ENCODE measurements around the gene NEK9.

Gene NEK9

GRCh38 chr14:75050852-75051555 lies 75.8 kb downstream of the NEK9 start, which contains the start of gene MLH3:
TSS of gene MLH3 (minus strand) at chr14:75051467. CDS start at chr14:75049655, 1,812 bp downstream.
- no peak for TF ChIP-seq FOXP2 (optimal IDR thresholded peaks at IDR 0.05; ENCODE audit: borderline replicate concordance, extremely low read depth, extremely low read length, insufficient read depth)
- no peak for TF ChIP-seq POLR2AphosphoS5 (IDR thresholded peaks at IDR 0.05; ENCODE audit: low read depth, low read length)
- TF ChIP-seq SIN3A (IDR thresholded peaks at IDR 0.05; ENCODE audit: borderline replicate concordance, insufficient read depth, low read length) = no peak
- TF ChIP-seq REST (IDR thresholded peaks at IDR 0.05; ENCODE audit: insufficient read depth in 1 of 2, low read depth in 2 of 2, low read length in 2 of 2) = no peak
- TF ChIP-seq TAF1 (IDR thresholded peaks at IDR 0.05; ENCODE audit: borderline replicate concordance, insufficient read depth, low read length) = no peak

GRCh38 chr14:75049731-75050201 lies 77.1 kb downstream of the NEK9 start:
- TF ChIP-seq REST (IDR thresholded peaks at IDR 0.05; ENCODE audit: insufficient read depth in 1 of 2, low read depth in 2 of 2, low read length in 2 of 2) = no peak
- TF ChIP-seq FOXP2 (optimal IDR thresholded peaks at IDR 0.05; ENCODE audit: borderline replicate concordance, extremely low read depth, extremely low read length, insufficient read depth) = no peak
- no peak for TF ChIP-seq TAF1 (IDR thresholded peaks at IDR 0.05; ENCODE audit: borderline replicate concordance, insufficient read depth, low read length)
- TF ChIP-seq SIN3A (IDR thresholded peaks at IDR 0.05; ENCODE audit: borderline replicate concordance, insufficient read depth, low read length) = no peak
- TF ChIP-seq POLR2AphosphoS5 (IDR thresholded peaks at IDR 0.05; ENCODE audit: low read depth, low read length) = no peak

- TF ChIP-seq POLR2AphosphoS5 (IDR thresholded peaks at IDR 0.05; ENCODE audit: low read depth, low read length) = no peak
- TF ChIP-seq SIN3A (IDR thresholded peaks at IDR 0.05; ENCODE audit: borderline replicate concordance, insufficient read depth, low read length) = no peak
- no peak for TF ChIP-seq REST (IDR thresholded peaks at IDR 0.05; ENCODE audit: insufficient read depth in 1 of 2, low read depth in 2 of 2, low read length in 2 of 2)
- TF ChIP-seq TAF1 (IDR thresholded peaks at IDR 0.05; ENCODE audit: borderline replicate concordance, insufficient read depth, low read length) = no peak
- TF ChIP-seq FOXP2 (optimal IDR thresholded peaks at IDR 0.05; ENCODE audit: borderline replicate concordance, extremely low read depth, extremely low read length, insufficient read depth) = no peak
These were observed 77.7 kb downstream of the NEK9 start for GRCh38 chr14:75049136-75049535.

DNA sequence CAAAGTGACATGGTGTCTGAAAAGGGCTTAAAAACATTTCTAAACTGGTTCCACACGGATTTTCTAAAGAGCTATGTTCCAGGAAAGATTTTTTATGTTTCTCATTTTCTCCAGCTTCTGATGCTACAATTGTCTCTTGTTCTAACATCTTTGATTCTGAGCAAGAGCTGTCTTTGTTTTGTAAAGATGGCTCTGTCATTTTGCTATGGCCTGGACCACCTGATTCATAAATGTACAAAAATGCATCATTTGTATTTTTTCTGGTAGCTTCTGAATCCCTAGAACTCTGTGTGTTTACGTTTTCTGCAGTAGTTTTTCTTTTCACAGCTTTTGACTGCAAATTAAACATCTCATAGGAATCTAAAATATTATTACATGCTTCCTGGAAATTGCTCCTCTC lies 78.7 kb downstream of the NEK9 start:
- TF ChIP-seq SIN3A (IDR thresholded peaks at IDR 0.05; ENCODE audit: borderline replicate concordance, insufficient read depth, low read length) = no peak
- TF ChIP-seq TAF1 (IDR thresholded peaks at IDR 0.05; ENCODE audit: borderline replicate concordance, insufficient read depth, low read length) = no peak
- no peak for TF ChIP-seq FOXP2 (optimal IDR thresholded peaks at IDR 0.05; ENCODE audit: borderline replicate concordance, extremely low read depth, extremely low read length, insufficient read depth)
- TF ChIP-seq REST (IDR thresholded peaks at IDR 0.05; ENCODE audit: insufficient read depth in 1 of 2, low read depth in 2 of 2, low read length in 2 of 2) = no peak
- no peak for TF ChIP-seq POLR2AphosphoS5 (IDR thresholded peaks at IDR 0.05; ENCODE audit: low read depth, low read length)
